HG03064 (cell line): Measurements from ENCODE around the gene DAB1.
"Not testable (repeated sequence)": the region's sequence is repeated elsewhere in the genome, so short reads cannot be mapped to it uniquely, and the experiment has no call there.

ENCODE experiments used
- ATAC-seq: cut with Tn5 transposase; IDR thresholded peaks from one replicate; pipeline ENCODE4 v1.9.1; 2021; ENCODE audit warnings: low read depth; ENCODE audit not compliant: unreplicated experiment

The DAB1 gene

GRCh38 chr1:57367945-57368344 is 55.9 kb downstream of the DAB1 start:
- ATAC-seq: no peak

DNA sequence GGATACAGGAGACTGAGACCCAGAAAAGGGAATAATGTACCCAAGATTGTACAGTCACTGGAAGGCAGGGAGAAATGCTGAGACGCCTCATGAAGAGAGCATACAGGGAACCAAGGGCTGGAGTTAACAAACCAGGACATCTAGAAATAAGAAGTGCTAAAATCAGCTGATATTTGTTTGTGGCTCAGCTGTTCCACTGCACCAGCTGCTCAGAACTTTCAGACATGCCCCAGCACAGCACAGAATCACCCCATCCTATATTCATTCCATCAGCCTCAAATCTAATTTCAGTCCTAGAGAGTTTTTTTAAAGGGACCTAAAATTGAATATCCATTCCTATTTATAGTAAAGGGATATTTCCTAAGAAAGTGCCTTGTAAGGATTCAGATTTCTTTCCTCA is 60.2 kb downstream of the DAB1 start:
- ATAC-seq: no peak

GRCh38 chr1:57363165-57363564 is 60.7 kb downstream of the DAB1 start:
- no peak for ATAC-seq

DNA sequence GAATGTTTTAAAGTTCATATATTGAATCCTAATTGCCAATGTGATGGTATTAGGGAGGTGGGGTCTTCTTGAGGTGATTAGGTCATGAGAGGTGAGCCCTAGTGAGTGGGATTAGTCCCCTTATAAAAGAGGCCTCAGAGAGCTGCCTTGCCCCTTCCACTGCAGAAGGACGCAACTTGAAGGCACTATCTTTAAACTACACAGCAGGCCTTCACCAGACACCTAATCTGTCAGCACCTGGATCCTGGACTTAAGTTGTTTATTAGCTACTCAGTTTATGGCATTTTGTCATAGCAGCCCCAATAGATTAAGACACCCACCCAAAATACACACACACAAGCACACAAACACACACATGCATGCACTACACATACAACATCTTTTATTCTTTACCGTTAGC is 61.4 kb downstream of the DAB1 start:
- ATAC-seq: no peak

GRCh38 chr1:57361516-57361915 is 62.3 kb downstream of the DAB1 start:
- ATAC-seq: no peak

GRCh38 chr1:57360846-57361407 is 62.9 kb downstream of the DAB1 start:
- ATAC-seq: no peak

DNA sequence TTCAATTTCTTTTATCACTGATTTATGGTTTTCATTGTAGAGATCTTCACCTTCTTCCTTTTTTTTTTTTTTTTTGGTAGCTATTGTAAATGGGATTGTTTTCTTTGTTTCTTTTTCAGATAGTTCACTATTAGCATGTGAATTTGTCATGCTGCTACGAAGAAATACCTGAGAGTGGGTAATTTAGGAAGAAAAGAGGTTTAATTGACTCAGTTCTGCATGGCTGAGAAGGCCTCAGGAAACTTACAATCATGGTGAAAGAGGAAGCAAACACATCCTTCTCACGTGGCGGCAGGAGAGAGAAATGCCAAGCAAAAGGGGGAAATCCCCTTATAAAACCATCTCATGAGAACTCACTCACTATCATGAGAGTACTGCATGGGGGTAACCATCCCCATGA is 66.4 kb downstream of the DAB1 start:
- no peak for ATAC-seq

- no peak for ATAC-seq
These were observed 70.2 kb downstream of the DAB1 start for GRCh38 chr1:57353654-57354053.

- ATAC-seq: no peak
These were observed 73.2 kb downstream of the DAB1 start for GRCh38 chr1:57350610-57351009.

- no peak for ATAC-seq
These were observed 74.9 kb downstream of the DAB1 start for GRCh38 chr1:57348921-57349320.

GRCh38 chr1:57345916-57346315 is 77.9 kb downstream of the DAB1 start:
- ATAC-seq: no peak

GRCh38 chr1:57344265-57344664 is 79.6 kb downstream of the DAB1 start:
- no peak for ATAC-seq

DNA sequence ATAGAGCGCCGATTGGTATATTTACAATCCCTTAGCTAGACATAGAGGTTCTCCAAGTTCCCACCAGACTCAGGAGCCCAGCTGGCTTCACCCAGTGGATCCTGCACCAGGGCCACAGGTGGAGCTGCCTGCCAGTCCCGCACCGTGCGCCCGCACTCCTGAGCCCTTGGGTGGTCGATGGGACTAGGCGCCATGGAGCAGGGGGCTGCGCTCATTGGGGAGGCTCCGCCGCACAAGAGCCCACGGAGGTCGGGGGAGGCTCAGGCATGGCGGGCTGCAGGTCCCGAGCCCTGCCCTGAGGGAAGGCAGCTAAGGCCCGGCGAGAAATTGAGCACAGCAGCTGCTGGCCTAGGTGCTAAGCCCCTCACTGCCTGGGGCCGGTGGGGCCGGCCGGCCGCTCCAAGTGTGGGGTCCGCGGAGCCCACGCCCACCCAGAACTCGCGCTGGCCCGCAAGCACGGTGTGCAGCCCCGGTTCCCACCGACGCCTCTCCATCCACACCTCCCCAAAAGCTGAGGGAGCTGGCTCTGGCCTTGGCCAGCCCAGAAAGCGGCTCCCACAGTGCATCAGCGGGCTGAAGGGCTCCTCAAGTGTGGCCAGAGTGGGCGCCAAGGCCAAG is 80.5 kb downstream of the DAB1 start:
- not testable (repeated sequence) for ATAC-seq

DNA sequence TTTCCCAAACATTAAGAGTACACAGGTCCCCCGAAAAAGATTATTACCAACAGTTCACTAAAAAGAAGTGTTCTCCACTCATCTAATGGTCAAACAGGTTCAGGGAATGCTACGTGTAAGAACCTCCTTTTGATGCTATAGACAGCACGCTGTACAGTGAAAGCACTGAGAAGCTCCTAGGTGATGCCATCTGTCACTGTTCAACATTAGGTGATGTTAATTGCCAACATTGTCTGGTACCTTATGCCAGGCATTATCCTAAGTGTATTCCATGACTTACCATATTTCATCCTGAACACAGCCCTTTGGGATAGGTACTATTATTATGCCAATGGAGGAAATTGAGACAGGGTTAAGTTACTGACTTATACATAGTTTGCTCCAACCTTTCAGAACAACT is 82.1 kb downstream of the DAB1 start:
- no peak for ATAC-seq

GRCh38 chr1:57340334-57341070 is 83.4 kb downstream of the DAB1 start:
- ATAC-seq: no peak

DNA sequence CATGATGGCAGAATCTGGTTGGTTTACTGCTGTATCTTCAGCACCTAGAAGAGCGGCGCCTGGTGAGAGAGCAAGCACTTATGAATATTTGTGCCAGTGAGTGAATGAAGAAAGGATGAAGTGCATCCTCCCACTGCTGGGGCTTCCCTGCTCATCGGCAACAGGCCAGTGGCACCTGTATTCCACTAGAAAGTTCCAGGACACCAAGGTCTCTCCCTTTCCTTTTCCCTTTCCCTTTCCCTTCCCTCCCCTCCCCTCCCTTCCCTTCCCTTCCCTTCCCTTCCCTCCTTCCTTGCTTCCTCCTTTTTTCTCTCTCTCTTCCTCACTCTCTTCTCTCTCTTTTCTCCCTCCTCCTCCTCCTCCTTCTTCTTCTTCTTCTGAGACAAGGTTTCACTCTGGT is 86.2 kb downstream of the DAB1 start:
- no peak for ATAC-seq

- no peak for ATAC-seq
These were observed 87.1 kb downstream of the DAB1 start for GRCh38 chr1:57336793-57337192.

GRCh38 chr1:57331620-57332019 is 92.2 kb downstream of the DAB1 start:
- no peak for ATAC-seq

DNA sequence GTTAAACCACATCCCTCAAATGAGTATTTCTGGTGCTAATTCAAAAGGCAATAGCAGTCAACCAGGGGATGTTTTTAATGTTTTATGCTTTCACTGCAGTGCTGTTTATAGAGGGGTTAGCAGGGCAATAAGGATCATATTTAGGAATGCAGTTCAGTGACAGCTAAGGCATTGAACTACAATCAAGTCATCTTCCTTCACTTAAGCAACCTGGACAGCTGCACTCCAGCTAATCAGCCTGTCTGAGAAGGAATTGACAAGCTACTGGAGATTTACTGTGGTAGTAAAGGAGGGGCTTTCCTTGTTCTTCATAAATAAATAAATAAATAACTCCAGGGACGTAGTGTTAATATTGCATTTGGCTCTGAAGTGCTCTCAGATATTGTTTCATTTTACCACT is 93.9 kb downstream of the DAB1 start:
- no peak for ATAC-seq

DNA sequence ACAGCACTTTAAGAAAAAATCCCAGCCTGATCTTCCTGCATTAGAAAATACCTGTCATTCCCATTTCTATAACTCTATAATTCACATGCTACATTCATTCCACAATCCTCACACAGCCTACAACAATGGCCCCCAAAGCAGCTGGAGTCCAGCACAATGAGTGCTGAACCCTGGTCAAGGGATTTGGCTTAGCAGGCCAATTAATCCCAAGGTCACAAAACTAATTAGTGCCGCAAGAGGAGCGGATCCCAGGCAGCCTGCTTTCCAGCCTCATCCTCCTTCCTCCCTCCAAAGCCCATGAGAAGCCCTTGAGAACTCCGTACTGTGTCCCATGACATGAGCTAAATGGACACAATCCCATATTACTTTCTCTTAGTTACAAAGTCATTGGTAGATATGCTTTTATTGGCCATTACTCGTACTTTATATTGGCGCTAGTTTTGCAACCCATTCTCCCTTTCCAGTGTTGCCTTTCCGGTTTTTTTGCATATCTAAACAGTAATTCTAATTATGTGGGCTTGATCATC is 94.8 kb downstream of the DAB1 start:
- ATAC-seq: no peak

- ATAC-seq: no peak
These were observed 95.9 kb downstream of the DAB1 start for GRCh38 chr1:57327946-57328345.

DNA sequence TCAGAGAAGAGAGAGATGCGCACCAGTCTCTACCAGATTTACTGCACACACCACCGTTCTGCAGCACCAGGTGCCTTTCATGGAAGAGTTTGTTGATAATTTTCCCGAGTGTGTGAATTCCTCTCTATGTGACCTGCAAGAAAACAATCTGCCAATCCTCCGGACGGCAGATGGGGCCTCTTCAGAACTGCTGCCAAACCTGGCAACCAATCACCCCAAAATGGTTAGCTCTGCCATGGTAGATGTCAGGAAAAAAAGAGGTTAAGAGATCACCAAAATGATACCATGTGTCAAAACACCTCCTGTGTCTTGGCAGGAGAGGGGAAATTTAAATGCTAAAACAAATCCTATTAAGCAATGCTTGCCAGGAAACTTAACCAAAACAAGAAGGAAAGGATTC is 96.5 kb downstream of the DAB1 start:
- ATAC-seq: no peak
